Measurements from ENCODE around the gene PLEKHG7. TPM values are rescaled to one million over a fixed set of nuclear protein-coding genes. Genes with fewer than 3 reads are reported as not detected.
"Not testable (repeated sequence)": the region's sequence is repeated elsewhere in the genome, so short reads cannot be mapped to it uniquely, and the experiment has no call there.

PLEKHG7 gene
- total and polyA plus RNA-seq, 4 donors: 0.81 to 6.1 (median 3.1) TPM

DNA sequence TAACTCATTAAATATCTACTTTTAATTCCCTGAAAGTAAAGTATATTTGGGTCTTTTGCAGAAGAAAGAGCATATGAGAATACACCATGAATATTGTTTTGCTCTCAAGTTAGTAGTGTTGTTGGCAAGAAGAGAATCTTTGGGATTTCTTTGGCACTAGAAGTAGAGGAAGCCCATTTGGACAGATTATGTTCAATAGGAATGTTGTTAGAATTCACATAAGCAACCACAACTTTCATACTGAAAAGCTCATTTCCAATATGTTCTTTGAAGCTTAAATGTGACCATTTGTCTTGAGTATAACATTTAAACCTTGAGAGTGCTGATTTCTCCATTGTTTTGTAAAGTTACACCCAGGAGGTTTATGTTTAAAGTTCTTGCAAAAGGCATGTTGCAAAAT lies 37.6 kb downstream of the PLEKHG7 start:
- peaks cover 0 to 18% (median 11%) of the 10 kb centered on the region in 5 donors for H3K4me1 ChIP-seq (ENCODE audit: control insufficient read depth in 5 of 5, insufficient read depth in 5 of 5, low read length in 5 of 5)
- no peak overlapping the region for H3K4me3 ChIP-seq
- no peak overlapping the region for H3K27ac ChIP-seq (ENCODE audit: low read depth in 1 of 2, low read length in 1 of 2)
- ATAC-seq (ENCODE audit: insufficient read depth, low FRiP score) (no peak), DNase-seq (peak in 2 of 3 donors; percentile 15 to 38)
- H3K27me3 ChIP-seq (ENCODE audit: control insufficient read depth in 3 of 3, insufficient read depth in 3 of 3, low read length in 2 of 3): no peaks in the 10 kb centered on the region
- H3K36me3 ChIP-seq (ENCODE audit: control insufficient read depth in 4 of 4, insufficient read depth in 4 of 4, low read length in 4 of 4): no peaks in the 10 kb centered on the region
- no peak overlapping the region for H3K9ac ChIP-seq (ENCODE audit: insufficient read depth in 1 of 2, low read length in 2 of 2)
- TF ChIP-seq CTCF (IDR thresholded peaks at IDR 0.05; ENCODE audit: control extremely low read depth, extremely low read depth): no peak
- H3K9me3 ChIP-seq (ENCODE audit: control insufficient read depth in 4 of 4, insufficient read depth in 3 of 4, low read length in 3 of 4): no peaks in the 10 kb centered on the region

DNA sequence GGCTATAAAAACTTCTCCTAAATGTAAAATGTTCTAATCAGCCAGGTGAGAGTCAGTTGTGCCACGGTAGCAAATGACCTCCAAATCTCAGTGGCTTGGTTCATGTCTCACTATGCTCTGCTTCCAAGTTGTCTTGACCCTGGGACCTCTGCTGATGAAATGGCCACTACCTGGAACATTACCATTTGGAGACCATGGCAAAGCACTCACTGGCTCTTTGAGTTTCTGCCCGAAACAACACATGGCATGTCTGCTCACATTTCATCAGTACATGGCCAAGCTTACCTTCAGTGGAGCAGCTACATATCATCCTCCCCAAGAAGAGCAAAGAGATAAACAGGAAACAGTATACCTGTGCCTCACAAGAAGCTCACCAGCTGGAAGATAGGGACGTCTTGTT lies 40.2 kb downstream of the PLEKHG7 start:
- Histone ChIP-seq H3K36me3 (ENCODE audit: control insufficient read depth in 4 of 4, insufficient read depth in 4 of 4, low read length in 4 of 4) (no peaks in the 10 kb centered on the region), H3K9ac (ENCODE audit: insufficient read depth in 1 of 2, low read length in 2 of 2) (no peak overlapping the region), H3K27ac (ENCODE audit: low read depth in 1 of 2, low read length in 1 of 2) (no peak overlapping the region), H3K27me3 (ENCODE audit: control insufficient read depth in 3 of 3, insufficient read depth in 3 of 3, low read length in 2 of 3) (no peaks in the 10 kb centered on the region), H3K4me1 (ENCODE audit: control insufficient read depth in 5 of 5, insufficient read depth in 5 of 5, low read length in 5 of 5) (no peaks in the 10 kb centered on the region), H3K4me3 (no peak overlapping the region), H3K9me3 (ENCODE audit: control insufficient read depth in 4 of 4, insufficient read depth in 3 of 4, low read length in 3 of 4) (no peaks in the 10 kb centered on the region)
- ATAC-seq (ENCODE audit: insufficient read depth, low FRiP score) (no peak), DNase-seq (no peak)
- 89 to 93% methylated on average over 3 of the region's 3 CpGs for WGBS, 2 donors
- TF ChIP-seq CTCF (IDR thresholded peaks at IDR 0.05; ENCODE audit: control extremely low read depth, extremely low read depth): no peak

DNA sequence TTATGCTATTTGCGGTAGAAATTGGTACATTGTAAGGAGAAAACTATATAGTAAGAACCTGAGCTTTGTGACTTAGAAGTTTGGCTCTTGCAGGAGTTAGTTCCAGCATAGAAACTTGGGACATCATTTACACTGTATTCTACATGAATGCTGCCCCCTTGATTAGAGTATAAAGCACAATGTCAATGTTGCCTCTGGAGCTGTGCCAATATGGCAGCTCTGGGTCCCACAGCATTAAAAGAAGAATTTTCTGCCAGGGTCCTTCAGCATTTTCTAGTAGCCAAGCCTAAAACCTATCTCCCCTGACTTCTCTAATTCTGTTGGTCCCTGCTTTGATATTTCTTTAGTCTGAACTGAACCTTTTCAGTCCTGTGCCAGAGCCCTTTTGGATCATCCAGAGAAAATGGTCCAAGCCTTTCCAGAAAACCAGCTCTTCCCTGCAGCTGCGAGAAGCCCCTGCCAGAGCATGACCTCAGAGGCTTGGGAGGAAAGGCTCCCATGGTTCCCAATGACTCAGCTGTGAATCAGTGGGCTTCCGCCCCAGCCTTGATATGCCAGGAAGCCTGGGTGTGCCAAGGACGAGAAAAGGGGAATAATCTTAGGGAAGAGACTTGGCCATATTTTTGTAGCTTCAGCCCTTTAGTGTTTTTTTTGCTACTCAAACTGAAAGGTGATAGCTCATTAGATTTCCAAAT lies 43.2 kb downstream of the PLEKHG7 start:
- Histone ChIP-seq H3K36me3 (ENCODE audit: control insufficient read depth in 4 of 4, insufficient read depth in 4 of 4, low read length in 4 of 4) (no peaks in the 10 kb centered on the region), H3K9ac (ENCODE audit: insufficient read depth in 1 of 2, low read length in 2 of 2) (no peak overlapping the region), H3K4me1 (ENCODE audit: control insufficient read depth in 5 of 5, insufficient read depth in 5 of 5, low read length in 5 of 5) (no peaks in the 10 kb centered on the region), H3K9me3 (ENCODE audit: control insufficient read depth in 4 of 4, insufficient read depth in 3 of 4, low read length in 3 of 4) (no peaks in the 10 kb centered on the region), H3K4me3 (no peak overlapping the region), H3K27ac (ENCODE audit: low read depth in 1 of 2, low read length in 1 of 2) (peak overlapping the region in 1 of 2 donors; percentile 60), H3K27me3 (ENCODE audit: control insufficient read depth in 3 of 3, insufficient read depth in 3 of 3, low read length in 2 of 3) (no peaks in the 10 kb centered on the region)
- DNase-seq (peak in 1 of 3 donors; percentile 49), ATAC-seq (ENCODE audit: insufficient read depth, low FRiP score) (peak; percentile 66)
- no peak for TF ChIP-seq CTCF (IDR thresholded peaks at IDR 0.05; ENCODE audit: control extremely low read depth, extremely low read depth)
- 73 to 90% methylated on average over 4 of the region's 4 CpGs for WGBS, 2 donors

- no peak for DNase-seq
- H3K4me3 ChIP-seq: no peak overlapping the region
- no peaks in the 10 kb centered on the region for H3K27me3 ChIP-seq (ENCODE audit: control insufficient read depth in 3 of 3, insufficient read depth in 3 of 3, low read length in 2 of 3)
- H3K9me3 ChIP-seq (ENCODE audit: control insufficient read depth in 4 of 4, insufficient read depth in 3 of 4, low read length in 3 of 4): peaks cover 0 to 2% (median 0%) of the 10 kb centered on the region in 4 donors
- H3K4me1 ChIP-seq (ENCODE audit: control insufficient read depth in 5 of 5, insufficient read depth in 5 of 5, low read length in 5 of 5): no peaks in the 10 kb centered on the region
- WGBS, 2 donors: 53 to 73% methylated on average over 1 of the region's 1 CpG
- ATAC-seq (ENCODE audit: insufficient read depth, low FRiP score): no peak
- no peak overlapping the region for H3K9ac ChIP-seq (ENCODE audit: insufficient read depth in 1 of 2, low read length in 2 of 2)
- no peak for TF ChIP-seq CTCF (IDR thresholded peaks at IDR 0.05; ENCODE audit: control extremely low read depth, extremely low read depth)
- H3K27ac ChIP-seq (ENCODE audit: low read depth in 1 of 2, low read length in 1 of 2): no peak overlapping the region
- H3K36me3 ChIP-seq (ENCODE audit: control insufficient read depth in 4 of 4, insufficient read depth in 4 of 4, low read length in 4 of 4): no peaks in the 10 kb centered on the region
Measured at GRCh38 chr12:92747151-92747550, 44.4 kb downstream of the PLEKHG7 start.

- not testable (repeated sequence) for H3K27me3 ChIP-seq (ENCODE audit: control insufficient read depth in 3 of 3, insufficient read depth in 3 of 3, low read length in 2 of 3); H3K36me3 ChIP-seq (ENCODE audit: control insufficient read depth in 4 of 4, insufficient read depth in 4 of 4, low read length in 4 of 4); DNase-seq; H3K9ac ChIP-seq (ENCODE audit: insufficient read depth in 1 of 2, low read length in 2 of 2); H3K4me1 ChIP-seq (ENCODE audit: control insufficient read depth in 5 of 5, insufficient read depth in 5 of 5, low read length in 5 of 5); H3K9me3 ChIP-seq (ENCODE audit: control insufficient read depth in 4 of 4, insufficient read depth in 3 of 4, low read length in 3 of 4); H3K4me3 ChIP-seq; ATAC-seq (ENCODE audit: insufficient read depth, low FRiP score); H3K27ac ChIP-seq (ENCODE audit: low read depth in 1 of 2, low read length in 1 of 2)
Measured at GRCh38 chr12:92749691-92750090, 46.9 kb downstream of the PLEKHG7 start.

Data from lung (tissue), 12 donors.